Astrocyte (in vitro differentiated cells and primary cell): ENCODE results near the gene PAQR4. TPM values are rescaled to one million over a fixed set of nuclear protein-coding genes. Genes with fewer than 3 reads are reported as not detected.

Experiments used
- DNase-seq: peaks from one replicate; pipeline ENCODE4 v3.0.0-alpha.2; 2010; ENCODE audit warnings: low read depth
- FAIRE-seq: peaks from 2 replicates; lab custom pipeline; 2011; peaks lifted over from hg19 to GRCh38; lab: Jason Lieb, UNC
- H2AFZ ChIP-seq: 2 replicates; pipeline ENCODE4 v1.6.0; 2012; ENCODE audit warnings: low read depth, low read length, inconsistent platforms
- H3K27ac ChIP-seq: 2 replicates; pipeline ENCODE4 v1.5.1; 2011; ENCODE audit warnings: low read depth, low read length, inconsistent platforms
- H3K27me3 ChIP-seq: 2 replicates; pipeline ENCODE4 v1.6.0; 2011; ENCODE audit warnings: low read length, inconsistent platforms; ENCODE audit not compliant: insufficient read depth
- H3K36me3 ChIP-seq: 2 replicates; pipeline ENCODE4 v1.5.1; 2011; ENCODE audit warnings: low read length, inconsistent platforms; ENCODE audit not compliant: insufficient read depth
- H3K4me1 ChIP-seq: 2 replicates; pipeline ENCODE4 v1.5.1; 2011; ENCODE audit warnings: low read length, inconsistent platforms; ENCODE audit not compliant: insufficient read depth
- H3K4me2 ChIP-seq: 2 replicates; pipeline ENCODE4 v1.6.0; 2012; ENCODE audit warnings: low read length, inconsistent platforms
- H3K4me3 ChIP-seq: 2 replicates; pipeline ENCODE4 v1.5.1; 2011; ENCODE audit warnings: low read depth, mild to moderate bottlenecking, low read length, inconsistent platforms; ENCODE audit not compliant: insufficient read depth
- H3K79me2 ChIP-seq: 2 replicates; pipeline ENCODE4 v1.6.0; 2012; ENCODE audit warnings: mild to moderate bottlenecking, low read length, inconsistent platforms; ENCODE audit not compliant: insufficient read depth
- H3K9ac ChIP-seq: 2 replicates; pipeline ENCODE4 v1.6.0; 2012; ENCODE audit warnings: mild to moderate bottlenecking, low read length, inconsistent platforms
- H3K9me3 ChIP-seq: 2 replicates; pipeline ENCODE4 v1.5.1; 2012; ENCODE audit warnings: low read depth, mild to moderate bottlenecking, low read length, inconsistent platforms; ENCODE audit not compliant: insufficient read depth
- H4K20me1 ChIP-seq: 2 replicates; pipeline ENCODE4 v1.6.0; 2012; ENCODE audit warnings: low read length, inconsistent platforms; ENCODE audit not compliant: insufficient read depth
- H3K27ac Mint-ChIP-seq: one replicate; pipeline ENCODE4 v1.8.0; 2021; ENCODE audit warnings: mild to moderate bottlenecking, mixed read lengths; ENCODE audit not compliant: unreplicated experiment
- H3K27me3 Mint-ChIP-seq: one replicate; pipeline ENCODE4 v1.8.0; 2021; ENCODE audit warnings: low read depth, mixed read lengths; ENCODE audit not compliant: unreplicated experiment
- H3K36me3 Mint-ChIP-seq: one replicate; pipeline ENCODE4 v1.8.0; 2021; ENCODE audit warnings: low read depth, mixed read lengths; ENCODE audit not compliant: unreplicated experiment
- H3K4me1 Mint-ChIP-seq: one replicate; pipeline ENCODE4 v1.8.0; 2021; ENCODE audit warnings: low read depth, mixed read lengths; ENCODE audit not compliant: unreplicated experiment
- H3K4me3 Mint-ChIP-seq: one replicate; pipeline ENCODE4 v1.8.0; 2021; ENCODE audit warnings: mild to moderate bottlenecking, moderate library complexity, mixed read lengths; ENCODE audit not compliant: unreplicated experiment
- H3K9me3 Mint-ChIP-seq: one replicate; pipeline ENCODE4 v1.8.0; 2021; ENCODE audit warnings: mild to moderate bottlenecking, mixed read lengths; ENCODE audit not compliant: unreplicated experiment
- EZH2 ChIP-seq: IDR thresholded peaks from 2 replicates; pipeline ENCODE4 v1.6.1; 2012; ENCODE audit warnings: mild to moderate bottlenecking, low read length, inconsistent platforms; ENCODE audit not compliant: insufficient read depth
- total RNA-seq: library from RNA; stranded (reverse); gene quantifications from 2 replicates; pipeline ENCODE4 v1.2.1, GENCODE V29; 2021
- TF ChIP-seq, protein P1 (sequence below): IDR thresholded peaks from 2 replicates; pipeline ENCODE4 v1.5.1; 2011; ENCODE audit warnings: low read depth, mild to moderate bottlenecking, inconsistent platforms, low read length, moderate library complexity; ENCODE audit not compliant: insufficient read depth

PAQR4 gene
- total RNA-seq, 1 donor from 2014 or later, result 4.8 TPM

DNA sequence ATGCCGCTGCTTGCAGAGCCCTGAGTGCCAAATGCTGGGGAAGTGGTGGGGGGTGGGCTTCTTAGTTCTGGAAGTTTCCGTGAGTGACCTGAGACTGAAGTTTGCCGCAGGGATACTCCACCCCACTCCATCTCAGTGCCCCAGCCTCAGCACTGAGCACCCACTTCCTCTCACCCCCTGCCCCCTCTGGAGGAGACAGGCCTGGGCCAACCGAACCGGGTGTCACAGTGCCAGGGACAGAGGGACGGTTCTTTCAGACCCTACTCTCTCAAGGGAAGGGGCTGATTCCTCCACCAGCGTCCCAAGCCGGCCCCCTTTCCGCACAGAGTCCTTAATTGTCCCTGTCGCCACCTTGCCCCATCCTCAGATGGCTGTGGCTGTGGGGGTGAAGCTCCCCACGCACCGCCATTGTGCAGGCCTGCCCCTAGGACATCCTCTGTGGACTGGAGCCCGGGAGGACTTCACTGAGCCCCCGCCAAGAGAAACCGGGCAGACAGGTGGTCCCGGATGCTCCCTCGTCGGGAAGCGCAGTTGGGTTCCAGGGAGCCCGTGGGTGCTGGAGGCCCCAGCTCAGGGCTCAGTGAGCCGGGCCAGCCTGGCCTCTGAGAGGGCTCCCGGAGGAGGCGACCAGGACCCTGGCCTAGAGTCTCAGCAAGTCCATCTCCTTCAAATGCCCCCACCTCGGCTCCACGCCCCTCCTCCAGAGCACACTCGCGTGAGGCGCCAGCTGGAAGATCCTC lies 6.6 kb upstream of the PAQR4 start:
- H2AFZ ChIP-seq, result no peak overlapping the region
- no peaks in the 10 kb centered on the region for H3K36me3 ChIP-seq
- DNase-seq, result no peak
- Mint-ChIP-seq H3K9me3 (no peaks in the 10 kb centered on the region), H3K27ac (no peak overlapping the region), H3K4me3 (no peak overlapping the region), H3K4me1 (no peaks in the 10 kb centered on the region), H3K36me3 (no peaks in the 10 kb centered on the region), H3K27me3 (peaks cover 9% of the 10 kb centered on the region)
- H3K4me2 ChIP-seq, result no peak overlapping the region
- H3K4me1 ChIP-seq, result peaks cover 13% of the 10 kb centered on the region
- H3K27me3 ChIP-seq, result peaks cover 44% of the 10 kb centered on the region
- H3K9ac ChIP-seq, result no peak overlapping the region
- H4K20me1 ChIP-seq, result no peaks in the 10 kb centered on the region
- H3K27ac ChIP-seq, result no peak overlapping the region
- no peaks in the 10 kb centered on the region for H3K9me3 ChIP-seq
- H3K4me3 ChIP-seq, result no peak overlapping the region
- no peaks in the 10 kb centered on the region for H3K79me2 ChIP-seq
- no peak for TF ChIP-seq EZH2
- TF ChIP-seq, protein P1, sequence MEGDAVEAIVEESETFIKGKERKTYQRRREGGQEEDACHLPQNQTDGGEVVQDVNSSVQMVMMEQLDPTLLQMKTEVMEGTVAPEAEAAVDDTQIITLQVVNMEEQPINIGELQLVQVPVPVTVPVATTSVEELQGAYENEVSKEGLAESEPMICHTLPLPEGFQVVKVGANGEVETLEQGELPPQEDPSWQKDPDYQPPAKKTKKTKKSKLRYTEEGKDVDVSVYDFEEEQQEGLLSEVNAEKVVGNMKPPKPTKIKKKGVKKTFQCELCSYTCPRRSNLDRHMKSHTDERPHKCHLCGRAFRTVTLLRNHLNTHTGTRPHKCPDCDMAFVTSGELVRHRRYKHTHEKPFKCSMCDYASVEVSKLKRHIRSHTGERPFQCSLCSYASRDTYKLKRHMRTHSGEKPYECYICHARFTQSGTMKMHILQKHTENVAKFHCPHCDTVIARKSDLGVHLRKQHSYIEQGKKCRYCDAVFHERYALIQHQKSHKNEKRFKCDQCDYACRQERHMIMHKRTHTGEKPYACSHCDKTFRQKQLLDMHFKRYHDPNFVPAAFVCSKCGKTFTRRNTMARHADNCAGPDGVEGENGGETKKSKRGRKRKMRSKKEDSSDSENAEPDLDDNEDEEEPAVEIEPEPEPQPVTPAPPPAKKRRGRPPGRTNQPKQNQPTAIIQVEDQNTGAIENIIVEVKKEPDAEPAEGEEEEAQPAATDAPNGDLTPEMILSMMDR, result no peak
- no peak for FAIRE-seq

DNA sequence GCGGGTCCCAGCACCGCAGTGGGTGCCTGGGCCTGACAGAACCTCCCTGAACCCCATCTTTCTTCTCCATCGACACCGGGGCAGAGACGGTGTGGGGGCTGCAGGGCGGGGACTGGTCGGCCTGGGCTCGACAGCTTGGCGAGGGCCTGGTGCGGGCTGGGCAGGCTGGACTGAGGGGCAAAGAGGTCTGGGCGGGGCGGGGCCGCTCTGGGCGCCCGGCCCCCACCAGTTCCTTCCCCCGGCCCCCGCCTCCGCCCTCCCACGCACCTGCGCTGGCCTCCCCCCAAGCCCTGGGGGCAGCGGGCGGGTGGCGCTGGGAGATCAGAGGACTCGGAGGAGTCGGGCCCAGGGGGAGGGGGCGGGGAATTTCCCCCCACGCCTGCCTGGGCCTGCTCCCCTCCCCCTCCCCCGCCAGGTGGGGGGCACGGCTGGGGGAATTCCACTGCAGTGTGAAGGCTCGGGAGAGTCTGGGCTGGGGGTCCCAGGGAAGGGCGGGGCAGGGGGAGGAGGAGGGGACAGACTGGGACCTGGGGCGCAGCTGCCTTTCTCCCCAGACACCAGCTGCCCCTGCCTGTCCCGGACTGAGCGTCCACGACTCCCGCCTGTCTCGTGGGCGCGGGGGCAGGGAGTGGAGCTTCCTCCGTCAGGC lies 6.0 kb upstream of the PAQR4 start:
- peaks cover 51% of the 10 kb centered on the region for H3K27me3 ChIP-seq
- H3K4me3 ChIP-seq, result no peak overlapping the region
- peak overlapping the region; percentile 81 for H3K4me2 ChIP-seq
- H3K4me1 Mint-ChIP-seq, result no peaks in the 10 kb centered on the region
- H3K9me3 ChIP-seq, result no peaks in the 10 kb centered on the region
- peaks cover 13% of the 10 kb centered on the region for H3K4me1 ChIP-seq
- H3K27ac ChIP-seq, result no peak overlapping the region
- H3K79me2 ChIP-seq, result no peaks in the 10 kb centered on the region
- peaks cover 13% of the 10 kb centered on the region for H3K27me3 Mint-ChIP-seq
- peak overlapping the region; percentile 84 for H3K4me3 Mint-ChIP-seq
- H2AFZ ChIP-seq, result peak overlapping the region; percentile 52
- peaks cover 4% of the 10 kb centered on the region for H3K36me3 Mint-ChIP-seq
- H3K9me3 Mint-ChIP-seq, result no peaks in the 10 kb centered on the region
- no peak overlapping the region for H3K9ac ChIP-seq
- DNase-seq (no peak), FAIRE-seq (no peak)
- H3K27ac Mint-ChIP-seq, result no peak overlapping the region
- TF ChIP-seq EZH2, result no peak
- TF ChIP-seq, protein P1, result no peak
- no peaks in the 10 kb centered on the region for H3K36me3 ChIP-seq
- peaks cover 2% of the 10 kb centered on the region for H4K20me1 ChIP-seq
